Lung (tissue), 12 donors: ENCODE data around the gene AXIN1. TPM values are rescaled to one million over a fixed set of nuclear protein-coding genes. Genes with fewer than 3 reads are reported as not detected.

ENCODE experiments used
- ATAC-seq: fragments of 200-7000 bp; cut with Tn5 transposase; one replicate; pipeline ENCODE4 v1.9.1; 2020; ENCODE audit warnings: moderate number of reproducible peaks; ENCODE audit not compliant: insufficient read depth, low FRiP score
- DNase-seq, 3 donors: peaks; one replicate each; pipeline ENCODE4 v3.0.0-alpha.2; 2013 to 2017
- H3K27ac ChIP-seq, 2 donors: one replicate each; pipeline ENCODE4 v1.5.1; 2013; ENCODE audit warnings: mild to moderate bottlenecking in 2 of 2, moderate library complexity in 2 of 2, control low read depth in 1 of 2, inconsistent platforms in 1 of 2, low read depth in 1 of 2, low read length in 1 of 2
- H3K27me3 ChIP-seq, 3 donors: one replicate each; pipeline ENCODE4 v1.5.1; 2013; ENCODE audit warnings: low read length in 2 of 3; ENCODE audit not compliant: control insufficient read depth in 3 of 3, insufficient read depth in 3 of 3
- H3K36me3 ChIP-seq, 4 donors: one replicate each; pipeline ENCODE4 v1.5.1; 2013; ENCODE audit warnings: low read length in 4 of 4, mild to moderate bottlenecking in 1 of 4, moderate library complexity in 1 of 4; ENCODE audit not compliant: control insufficient read depth in 4 of 4, insufficient read depth in 4 of 4
- H3K4me1 ChIP-seq, 5 donors: one replicate each; pipeline ENCODE4 v1.5.1; 2013; ENCODE audit warnings: low read length in 5 of 5, mild to moderate bottlenecking in 2 of 5, moderate library complexity in 1 of 5; ENCODE audit not compliant: control insufficient read depth in 5 of 5, insufficient read depth in 5 of 5
- H3K4me3 ChIP-seq: one replicate; pipeline ENCODE4 v1.5.1; 2013; ENCODE audit warnings: mild to moderate bottlenecking, control low read depth, moderate library complexity
- H3K9ac ChIP-seq, 2 donors: one replicate each; pipeline ENCODE4 v1.5.1; 2013; ENCODE audit warnings: low read length in 2 of 2, control low read depth in 1 of 2; ENCODE audit not compliant: insufficient read depth in 1 of 2
- H3K9me3 ChIP-seq, 4 donors: one replicate each; pipeline ENCODE4 v1.5.1; 2013; ENCODE audit warnings: low read length in 3 of 4, mild to moderate bottlenecking in 1 of 4, moderate library complexity in 1 of 4; ENCODE audit not compliant: control insufficient read depth in 4 of 4, insufficient read depth in 3 of 4
- WGBS, 2 donors: extraction: QIAGEN DNeasy Blood & Tissue Kit; methylation state at CpG; one replicate each; pipeline ENCODE4 v1.1.7; 2013; 5-methylcytosine and 5-hydroxymethylcytosine counted together
- polyA plus RNA-seq, 2 donors: library from polyadenylated mRNA; stranded (reverse); fragments of 200-250 nt; gene quantifications; one replicate each; pipeline ENCODE4 v1.2.1, GENCODE V29; 2013
- total RNA-seq, 2 donors: library from RNA; depleted of rRNA in 1 of 2; stranded (reverse); fragments of >200 nt in 1 of 2; gene quantifications; one replicate each; pipeline ENCODE4 v1.2.1, GENCODE V29; 2014 to 2021
- TF ChIP-seq, protein P1 (sequence below): IDR thresholded peaks from 2 replicates; pipeline ENCODE4 v1.5.1; 2012; ENCODE audit warnings: mild to moderate bottlenecking; ENCODE audit errors: control extremely low read depth, extremely low read depth
- donor health status: control.
- donor health status: control.
- donor health status: Bipolar disorder and iron deficiency.
- donor health status: healthy.
- donor health status: DM: yes; HTN: yes; CAD: no.

AXIN1 gene
- total and polyA plus RNA-seq, 4 donors: 16.9 to 25.9 (median 19.4) TPM

DNA sequence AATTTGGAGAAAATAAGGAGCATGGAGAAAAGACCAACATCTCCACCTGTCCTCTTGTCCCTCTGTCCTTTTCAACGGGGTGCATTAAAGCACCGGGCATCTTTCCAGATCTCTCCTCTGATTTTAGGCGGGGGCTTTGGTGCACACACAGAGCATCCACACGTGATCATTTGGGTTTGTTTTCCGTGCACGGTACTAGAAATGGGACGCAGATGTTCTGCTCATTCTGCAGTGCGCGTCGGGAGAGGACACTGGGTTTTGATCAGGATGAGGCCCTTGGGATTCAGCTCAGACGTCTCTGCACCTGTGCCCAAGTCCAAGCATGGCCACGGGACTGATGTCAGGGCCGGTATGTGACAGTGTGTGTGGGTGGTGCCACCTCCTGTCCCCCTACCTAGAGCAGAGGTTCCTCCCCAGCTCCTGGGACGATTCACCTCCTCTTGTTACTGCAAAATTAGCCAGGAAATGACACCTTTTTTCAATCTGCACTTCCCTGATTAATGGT, 37.7 kb downstream of the AXIN1 start:
- H3K36me3 ChIP-seq: peaks cover 0 to 33% (median 11%) of the 10 kb centered on the region in 4 donors
- peaks cover 0 to 1% (median 0%) of the 10 kb centered on the region in 5 donors for H3K4me1 ChIP-seq
- H3K27ac ChIP-seq: no peak overlapping the region
- DNase-seq: no peak
- no peaks in the 10 kb centered on the region for H3K27me3 ChIP-seq
- no peak overlapping the region for H3K4me3 ChIP-seq
- 83 to 85% methylated on average over 14 of the region's 14 CpGs for WGBS, 2 donors
- TF ChIP-seq, protein P1, sequence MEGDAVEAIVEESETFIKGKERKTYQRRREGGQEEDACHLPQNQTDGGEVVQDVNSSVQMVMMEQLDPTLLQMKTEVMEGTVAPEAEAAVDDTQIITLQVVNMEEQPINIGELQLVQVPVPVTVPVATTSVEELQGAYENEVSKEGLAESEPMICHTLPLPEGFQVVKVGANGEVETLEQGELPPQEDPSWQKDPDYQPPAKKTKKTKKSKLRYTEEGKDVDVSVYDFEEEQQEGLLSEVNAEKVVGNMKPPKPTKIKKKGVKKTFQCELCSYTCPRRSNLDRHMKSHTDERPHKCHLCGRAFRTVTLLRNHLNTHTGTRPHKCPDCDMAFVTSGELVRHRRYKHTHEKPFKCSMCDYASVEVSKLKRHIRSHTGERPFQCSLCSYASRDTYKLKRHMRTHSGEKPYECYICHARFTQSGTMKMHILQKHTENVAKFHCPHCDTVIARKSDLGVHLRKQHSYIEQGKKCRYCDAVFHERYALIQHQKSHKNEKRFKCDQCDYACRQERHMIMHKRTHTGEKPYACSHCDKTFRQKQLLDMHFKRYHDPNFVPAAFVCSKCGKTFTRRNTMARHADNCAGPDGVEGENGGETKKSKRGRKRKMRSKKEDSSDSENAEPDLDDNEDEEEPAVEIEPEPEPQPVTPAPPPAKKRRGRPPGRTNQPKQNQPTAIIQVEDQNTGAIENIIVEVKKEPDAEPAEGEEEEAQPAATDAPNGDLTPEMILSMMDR: no peak
- no peak for ATAC-seq
- no peak overlapping the region for H3K9ac ChIP-seq
- no peaks in the 10 kb centered on the region for H3K9me3 ChIP-seq

DNA sequence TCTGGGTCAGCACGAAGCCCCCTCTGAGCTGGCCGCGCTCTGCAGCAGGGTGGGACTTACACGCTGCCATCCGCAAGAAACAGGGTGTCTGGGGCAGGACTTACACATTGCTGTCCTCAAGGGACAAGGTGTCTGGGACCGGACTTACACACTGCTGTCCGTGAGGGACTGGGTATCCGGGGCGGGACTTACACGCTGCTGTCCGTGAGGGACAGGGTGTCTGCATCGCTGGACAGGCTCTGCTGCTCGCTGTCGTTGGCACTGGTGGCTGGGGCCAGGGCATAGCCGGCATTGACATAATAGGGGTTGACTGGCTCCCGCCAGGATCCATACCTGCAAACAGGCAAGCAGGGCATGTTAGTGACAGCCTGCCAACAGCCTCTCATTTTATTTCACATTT, 38.2 kb downstream of the AXIN1 start:
- H3K9me3 ChIP-seq: peaks cover 0 to 1% (median 0%) of the 10 kb centered on the region in 4 donors
- no peaks in the 10 kb centered on the region for H3K27me3 ChIP-seq
- ATAC-seq (no peak), DNase-seq (no peak)
- peaks cover 0 to 33% (median 11%) of the 10 kb centered on the region in 4 donors for H3K36me3 ChIP-seq
- TF ChIP-seq, protein P1: no peak
- H3K4me1 ChIP-seq: peaks cover 0 to 1% (median 0%) of the 10 kb centered on the region in 5 donors
- H3K27ac ChIP-seq: no peak overlapping the region
- H3K9ac ChIP-seq: no peak overlapping the region
- WGBS, 2 donors: 95 to 97% methylated on average over 16 of the region's 16 CpGs
- no peak overlapping the region for H3K4me3 ChIP-seq

DNA sequence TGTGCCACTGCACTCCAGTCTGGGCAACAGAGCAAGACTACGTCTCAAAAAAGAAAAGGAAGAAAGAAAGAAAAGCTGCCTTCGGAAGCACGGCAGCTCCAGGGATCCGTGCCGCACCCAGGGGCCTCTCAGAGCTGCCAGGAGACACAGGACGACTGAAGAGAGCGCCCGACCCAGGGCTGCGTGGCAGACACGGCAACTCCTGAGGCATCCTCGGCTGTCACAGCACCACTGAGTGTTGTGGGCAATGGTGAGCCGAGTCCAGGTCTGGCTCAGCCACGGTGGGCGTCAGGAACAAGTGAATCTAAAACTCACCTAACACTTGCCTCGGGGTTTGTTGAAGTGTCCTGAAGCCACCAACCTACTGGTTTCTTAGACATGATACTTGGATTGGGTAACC, 40.8 kb downstream of the AXIN1 start:
- TF ChIP-seq, protein P1: no peak
- peaks cover 0 to 1% (median 0%) of the 10 kb centered on the region in 4 donors for H3K9me3 ChIP-seq
- H3K9ac ChIP-seq: no peak overlapping the region
- 96 to 97% methylated on average over 15 of the region's 15 CpGs for WGBS, 2 donors
- no peak overlapping the region for H3K4me3 ChIP-seq
- no peaks in the 10 kb centered on the region for H3K4me1 ChIP-seq
- H3K36me3 ChIP-seq: peaks cover 0 to 40% (median 16%) of the 10 kb centered on the region in 4 donors
- DNase-seq: no peak
- H3K27me3 ChIP-seq: no peaks in the 10 kb centered on the region
- ATAC-seq: no peak
- H3K27ac ChIP-seq: no peak overlapping the region

DNA sequence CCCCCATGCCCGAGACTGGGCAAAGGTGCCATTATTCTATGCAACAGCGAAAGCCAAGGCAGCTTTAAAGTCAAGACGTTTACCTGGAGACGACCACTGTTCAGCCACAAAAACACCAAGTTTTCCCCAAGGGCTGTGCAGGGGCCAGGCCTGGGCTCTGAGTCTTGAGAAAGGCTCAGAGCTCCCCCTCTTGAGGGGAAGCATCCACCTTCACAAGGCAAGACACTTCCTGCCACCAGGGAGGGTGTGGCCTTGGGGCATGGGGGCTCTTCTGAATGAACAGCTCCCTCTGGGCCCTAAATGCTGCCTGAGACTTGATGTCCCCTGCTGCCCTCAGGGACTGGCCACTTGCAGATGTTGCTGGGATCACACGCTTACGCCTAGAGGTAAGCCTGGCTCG, 43.0 kb downstream of the AXIN1 start:
- WGBS, 2 donors: 72 to 86% methylated on average over 7 of the region's 7 CpGs
- TF ChIP-seq, protein P1: no peak
- peaks cover 0 to 1% (median 0%) of the 10 kb centered on the region in 4 donors for H3K9me3 ChIP-seq
- ATAC-seq (no peak), DNase-seq (no peak)
- H3K4me1 ChIP-seq: no peaks in the 10 kb centered on the region
- no peak overlapping the region for H3K27ac ChIP-seq
- H3K4me3 ChIP-seq: no peak overlapping the region
- H3K9ac ChIP-seq: no peak overlapping the region
- peaks cover 0 to 39% (median 16%) of the 10 kb centered on the region in 4 donors for H3K36me3 ChIP-seq
- no peaks in the 10 kb centered on the region for H3K27me3 ChIP-seq
